ENCODE results near the gene GNAQ. TPM values are rescaled to one million over a fixed set of nuclear protein-coding genes. Genes with fewer than 3 reads are reported as not detected.

GNAQ gene
- polyA plus RNA-seq, 3 donors: 8.3 to 51.0 (median 9.6) TPM

DNA sequence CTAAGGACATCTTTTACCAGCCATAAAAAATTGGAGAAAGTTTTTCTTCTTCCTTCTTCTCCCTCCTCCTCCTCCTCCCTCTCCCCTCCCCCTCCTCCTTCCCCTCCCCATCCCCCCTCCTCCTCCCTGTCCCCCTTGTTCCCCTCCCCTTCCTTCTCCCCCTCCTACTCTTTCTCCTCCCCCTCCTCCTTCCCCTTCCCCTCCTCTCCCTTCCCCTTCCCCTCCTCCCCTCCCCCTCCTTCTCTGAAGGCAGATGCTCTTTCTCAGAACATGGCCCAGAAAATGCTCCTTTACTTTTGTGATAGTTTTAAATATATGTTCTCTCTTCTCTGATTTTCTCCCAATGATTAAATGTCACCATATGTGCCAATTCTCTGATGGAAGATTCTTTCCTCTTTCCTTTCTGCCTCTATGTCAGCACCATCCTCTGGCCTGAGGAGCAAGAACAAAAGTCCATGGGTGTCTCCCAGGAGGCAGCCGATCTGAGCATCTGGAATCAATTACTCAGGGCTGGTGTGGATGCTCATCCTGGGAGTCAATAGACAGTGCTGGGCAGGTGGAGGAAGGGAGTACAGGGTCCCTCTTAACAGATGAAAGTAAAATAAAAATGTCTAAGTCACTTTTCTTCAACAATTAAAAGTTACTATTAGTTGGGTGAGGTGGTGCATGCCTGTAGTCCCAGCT, 320.5 kb downstream of the GNAQ start:
- no peak overlapping the region for H3K4me3 Mint-ChIP-seq
- Histone ChIP-seq H3K4me1 (ENCODE audit: control insufficient read depth in 1 of 2, insufficient read depth in 2 of 2, low read length in 2 of 2) (peaks cover 38 to 52% of the 10 kb centered on the region in 2 donors), H3K27ac (ENCODE audit: low read depth in 1 of 2, low read length in 2 of 2) (peak overlapping the region in 1 of 2 donors; percentile 63), H2AFZ (ENCODE audit: insufficient read depth, low read depth, low read length, poor library complexity, severe bottlenecking) (no peak overlapping the region), H3K4me3 (replicated peaks in 1 of 3; ENCODE audit: low read depth in 2 of 3, low read length in 3 of 3) (no peak overlapping the region), H3K9me3 (replicated peaks in 1 of 2; ENCODE audit: control insufficient read depth in 1 of 2, insufficient read depth in 1 of 2, low read length in 2 of 2) (no peaks in the 10 kb centered on the region), H3K27me3 (ENCODE audit: control insufficient read depth in 2 of 2, insufficient read depth in 2 of 2, low read length in 2 of 2) (no peaks in the 10 kb centered on the region), H3K4me2 (replicated peaks; ENCODE audit: extremely low read depth, low read length, poor library complexity, severe bottlenecking) (no peak overlapping the region), H3K36me3 (replicated peaks in 1 of 2; ENCODE audit: control insufficient read depth in 1 of 2, insufficient read depth in 2 of 2, low read length in 2 of 2) (no peaks in the 10 kb centered on the region), H4K20me1 (ENCODE audit: insufficient read depth, low read length) (no peaks in the 10 kb centered on the region), H3K79me2 (ENCODE audit: insufficient read depth, low read length) (no peaks in the 10 kb centered on the region), H3K9ac (ENCODE audit: insufficient read depth, low read length, poor library complexity, severe bottlenecking) (no peak overlapping the region)
- intact Hi-C loops (cut with micrococcal nuclease): no loop called here
- H3K4me1 Mint-ChIP-seq: peaks cover 55% of the 10 kb centered on the region
- peaks cover 0 to 1% (median 0%) of the 10 kb centered on the region in 3 donors for H3K27me3 Mint-ChIP-seq (ENCODE audit: low read depth in 3 of 3)
- H3K27ac Mint-ChIP-seq: peak overlapping the region in 6 of 7 donors; percentile 20 to 76 (median 52)
- WGBS (ENCODE audit: insufficient coverage): no CpG with 5 or more reads among the region's 1 CpG
- no peak for TF ChIP-seq CTCF (IDR thresholded peaks at IDR 0.05)
- peaks cover 1 to 2% of the 10 kb centered on the region in 2 donors for H3K36me3 Mint-ChIP-seq
- no peak for DNase-seq
- H3K9me3 Mint-ChIP-seq: peaks cover 0 to 7% (median 6%) of the 10 kb centered on the region in 7 donors

DNA sequence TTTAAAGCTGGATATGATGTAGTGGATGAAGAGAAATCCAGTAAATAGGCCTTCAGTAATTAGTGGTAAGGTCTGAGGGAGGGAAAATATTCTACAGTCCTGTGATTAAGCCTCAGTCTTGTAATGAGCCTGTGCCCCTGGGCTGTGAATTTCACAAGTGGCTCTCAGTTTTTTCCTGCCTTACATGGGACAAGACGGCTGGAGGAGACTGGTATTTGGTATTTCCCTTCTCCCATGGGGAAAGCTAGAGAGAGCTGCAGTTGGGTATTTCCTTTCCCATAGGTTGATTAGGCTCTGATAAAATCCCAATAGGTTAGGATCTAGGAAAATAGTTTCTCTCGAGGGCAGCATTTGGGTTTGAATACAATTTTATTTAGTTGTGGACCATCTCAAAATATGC, 321.3 kb downstream of the GNAQ start:
- H3K9ac ChIP-seq (ENCODE audit: insufficient read depth, low read length, poor library complexity, severe bottlenecking): no peak overlapping the region
- peak overlapping the region; percentile 20 to 87 for H3K27ac ChIP-seq (ENCODE audit: low read depth in 1 of 2, low read length in 2 of 2)
- H3K27ac Mint-ChIP-seq: peak overlapping the region; percentile 79 to 93 (median 89)
- H3K4me3 ChIP-seq (replicated peaks in 1 of 3; ENCODE audit: low read depth in 2 of 3, low read length in 3 of 3): peak overlapping the region in 1 of 3 experiments; percentile 45
- H4K20me1 ChIP-seq (ENCODE audit: insufficient read depth, low read length): no peaks in the 10 kb centered on the region
- peaks cover 45 to 60% of the 10 kb centered on the region in 2 donors for H3K4me1 ChIP-seq (ENCODE audit: control insufficient read depth in 1 of 2, insufficient read depth in 2 of 2, low read length in 2 of 2)
- no peaks in the 10 kb centered on the region for H3K36me3 ChIP-seq (replicated peaks in 1 of 2; ENCODE audit: control insufficient read depth in 1 of 2, insufficient read depth in 2 of 2, low read length in 2 of 2)
- no peaks in the 10 kb centered on the region for H3K9me3 ChIP-seq (replicated peaks in 1 of 2; ENCODE audit: control insufficient read depth in 1 of 2, insufficient read depth in 1 of 2, low read length in 2 of 2)
- no peaks in the 10 kb centered on the region for H3K79me2 ChIP-seq (ENCODE audit: insufficient read depth, low read length)
- H3K9me3 Mint-ChIP-seq: peaks cover 0 to 7% (median 6%) of the 10 kb centered on the region in 7 donors
- H3K27me3 ChIP-seq (ENCODE audit: control insufficient read depth in 2 of 2, insufficient read depth in 2 of 2, low read length in 2 of 2): no peaks in the 10 kb centered on the region
- peaks cover 0 to 1% (median 0%) of the 10 kb centered on the region in 3 donors for H3K27me3 Mint-ChIP-seq (ENCODE audit: low read depth in 3 of 3)
- DNase-seq: peak in 2 of 3 donors; percentile 8 to 18
- TF ChIP-seq CTCF (IDR thresholded peaks at IDR 0.05): no peak
- H3K4me3 Mint-ChIP-seq: peak overlapping the region in 1 of 2 donors; percentile 63
- H3K4me2 ChIP-seq (replicated peaks; ENCODE audit: extremely low read depth, low read length, poor library complexity, severe bottlenecking): peak overlapping the region; percentile 67
- peaks cover 61% of the 10 kb centered on the region for H3K4me1 Mint-ChIP-seq
- intact Hi-C loops (cut with micrococcal nuclease): no loop called here
- H3K36me3 Mint-ChIP-seq: peaks cover 1 to 2% of the 10 kb centered on the region in 2 donors
- no peak overlapping the region for H2AFZ ChIP-seq (ENCODE audit: insufficient read depth, low read depth, low read length, poor library complexity, severe bottlenecking)
- no CpG with 5 or more reads among the region's 2 CpGs for WGBS (ENCODE audit: insufficient coverage)

All from CD14-positive monocyte (primary cell).